NCI-H2171 treated with DMSO at 0.1 percent for 48 hours (cell line): ENCODE data around the gene CCDC169.
"Not testable (repeated sequence)": the region's sequence is repeated elsewhere in the genome, so short reads cannot be mapped to it uniquely, and the experiment has no call there.

Experiments used
- DNase-seq: peaks from one replicate; lab custom pipeline; 2025; lab: John Stamatoyannopoulos, UW

Gene CCDC169

DNA sequence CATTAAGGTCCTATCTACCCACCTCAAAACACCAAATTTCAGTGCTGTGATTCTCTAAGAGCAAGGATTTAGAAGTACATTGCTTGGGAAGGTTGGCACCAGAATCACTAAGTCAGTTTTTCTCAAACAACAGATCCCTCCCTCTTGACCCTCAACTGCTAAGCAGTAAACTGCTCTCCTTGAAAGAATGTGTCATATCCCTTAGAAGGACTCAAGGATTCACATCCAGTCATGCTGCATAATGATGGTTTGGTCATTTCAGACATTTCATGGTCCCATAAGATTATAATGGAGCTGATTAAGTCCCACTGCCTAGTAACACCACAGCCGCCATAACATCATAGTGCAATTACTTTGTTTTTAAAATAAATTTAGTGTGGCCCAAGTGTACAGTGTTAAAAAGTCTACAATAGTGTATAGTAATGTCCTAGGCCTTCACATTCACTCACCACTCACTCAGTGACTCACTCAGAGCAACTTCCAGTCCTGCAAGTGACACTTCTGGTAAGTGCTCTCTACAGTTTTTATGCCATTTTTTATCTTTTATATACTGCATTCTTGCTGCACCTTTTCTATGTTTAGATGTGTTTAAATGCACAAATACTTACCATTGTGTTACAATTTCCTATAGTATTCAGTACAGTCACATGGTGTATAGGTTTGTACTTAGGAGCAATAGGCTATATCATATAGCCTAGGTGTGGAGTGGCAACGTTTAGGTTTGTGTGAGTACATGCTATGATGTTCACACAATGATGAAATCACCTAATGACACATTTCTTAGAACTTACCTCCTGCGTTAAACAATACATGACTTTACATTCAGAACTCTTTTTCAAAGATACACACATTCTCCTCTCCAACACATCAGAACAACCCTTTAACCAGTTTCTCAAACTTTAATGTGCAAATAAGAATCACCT lies 15.7 kb upstream of the CCDC169 start:
- no peak for DNase-seq

DNA sequence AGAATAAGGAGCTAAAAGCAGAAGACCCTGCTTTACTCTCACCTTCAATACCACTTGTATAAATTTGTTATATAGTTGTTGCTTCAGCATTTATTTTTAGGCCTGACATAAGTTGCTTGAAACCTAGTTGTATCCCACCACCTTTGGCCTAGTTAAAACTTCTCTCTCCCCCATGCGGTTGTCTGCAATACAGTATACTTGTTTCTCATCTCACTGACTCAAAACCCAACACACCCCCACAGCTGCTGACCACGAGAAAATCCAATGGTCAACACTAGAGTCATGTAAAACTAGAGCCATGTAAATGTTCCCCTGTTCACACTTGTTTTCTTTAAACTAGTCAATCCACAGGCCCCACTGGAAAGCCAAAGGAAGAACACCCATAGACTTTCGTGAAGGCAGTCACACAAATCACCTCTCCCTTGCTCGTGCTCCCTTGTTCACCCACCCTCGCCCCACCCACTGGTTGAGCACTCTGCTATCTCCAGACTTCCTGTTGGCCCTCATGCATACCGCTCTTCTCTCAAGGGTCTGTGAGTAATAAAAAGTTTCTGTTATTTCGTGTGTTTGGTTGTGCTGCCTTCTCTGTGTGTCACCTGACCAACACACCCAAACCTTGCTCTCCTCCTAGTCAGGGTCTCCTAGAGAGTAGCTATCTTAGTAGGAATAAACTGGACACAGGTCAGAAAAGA lies 12.9 kb upstream of the CCDC169 start:
- no peak for DNase-seq

DNA sequence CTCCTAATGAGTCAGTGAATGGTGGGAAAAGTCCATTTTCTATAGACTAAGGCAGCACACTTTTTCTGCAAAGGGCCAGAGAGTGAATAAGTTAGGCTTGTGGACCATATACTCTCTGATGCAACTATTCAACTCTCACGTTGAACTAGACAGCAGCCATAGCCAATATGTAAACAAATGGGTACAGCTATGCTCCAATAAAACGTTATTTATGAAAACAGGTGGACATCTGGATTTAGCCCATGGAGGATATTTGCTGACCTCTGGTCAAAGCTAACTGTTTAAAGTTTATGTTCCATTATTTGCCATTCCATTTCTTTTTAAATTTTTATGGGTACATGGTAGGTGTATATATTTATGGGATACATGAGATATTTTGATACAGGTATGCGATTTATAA lies 4.7 kb upstream of the CCDC169 start:
- no peak for DNase-seq

DNA sequence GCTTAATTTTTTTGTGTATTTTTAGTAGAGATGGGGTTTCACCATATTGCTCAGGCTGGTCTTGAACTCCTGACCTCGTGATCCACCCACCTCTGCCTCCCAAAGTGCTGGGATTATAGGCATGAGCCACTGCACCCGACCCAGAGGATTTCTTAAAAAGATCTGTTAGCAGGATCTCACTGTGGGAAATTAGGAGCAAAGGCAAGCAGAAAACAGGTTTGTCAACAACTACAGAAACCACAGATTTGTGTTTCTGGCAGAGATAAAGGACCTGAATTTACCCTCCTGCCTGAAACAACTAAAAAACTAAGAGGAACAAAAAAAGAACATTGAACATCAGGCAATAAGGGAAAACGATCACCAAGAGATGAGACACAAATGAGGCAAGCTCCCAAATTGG lies 1.9 kb upstream of the CCDC169 start:
- not testable (repeated sequence) for DNase-seq

DNA sequence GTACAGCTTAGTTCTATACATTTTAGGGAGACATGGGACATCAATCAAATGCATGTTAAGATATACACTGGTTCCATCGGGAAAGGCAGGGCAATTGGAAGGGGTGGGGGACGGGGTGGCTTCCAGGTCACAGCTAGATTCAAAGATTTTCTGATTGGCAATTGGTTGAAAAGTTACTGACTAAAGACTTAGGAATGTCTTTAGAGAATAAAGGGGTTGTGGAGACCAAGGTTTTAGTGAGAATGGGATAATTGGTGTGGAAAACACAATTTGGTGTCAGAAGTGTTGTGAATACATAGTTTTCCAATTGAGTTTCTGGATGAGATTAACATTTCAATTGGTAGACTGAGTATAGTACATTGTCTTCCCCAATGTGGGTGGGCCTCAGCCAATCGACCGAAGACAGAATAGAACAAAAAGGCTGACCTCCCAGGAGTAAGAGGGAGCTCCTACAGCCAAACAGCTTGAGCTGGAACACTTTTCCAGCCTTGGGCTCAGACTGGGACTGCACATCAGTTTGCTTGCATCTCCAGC lies 988 bp upstream of the CCDC169 start:
- DNase-seq: no peak

DNA sequence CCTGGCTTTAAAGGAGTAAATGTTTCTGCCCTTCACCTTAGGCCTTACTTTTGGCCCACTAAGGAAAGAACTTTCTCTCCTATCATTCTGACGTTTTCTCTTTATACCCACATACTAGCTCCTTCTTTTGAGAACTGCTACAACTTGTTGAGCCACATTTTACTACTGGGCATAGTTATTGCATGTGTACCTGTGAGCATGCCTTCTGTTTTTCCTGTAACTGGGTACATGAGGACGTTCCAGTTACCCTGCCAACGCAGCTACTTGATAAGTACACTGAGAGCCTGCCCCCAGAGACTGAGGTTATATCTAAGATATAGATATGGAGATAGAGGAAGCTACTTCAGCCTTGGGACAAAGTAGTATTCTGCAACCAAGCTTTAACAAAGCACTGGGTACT lies 3.5 kb downstream of the CCDC169 start:
- DNase-seq: no peak

DNA sequence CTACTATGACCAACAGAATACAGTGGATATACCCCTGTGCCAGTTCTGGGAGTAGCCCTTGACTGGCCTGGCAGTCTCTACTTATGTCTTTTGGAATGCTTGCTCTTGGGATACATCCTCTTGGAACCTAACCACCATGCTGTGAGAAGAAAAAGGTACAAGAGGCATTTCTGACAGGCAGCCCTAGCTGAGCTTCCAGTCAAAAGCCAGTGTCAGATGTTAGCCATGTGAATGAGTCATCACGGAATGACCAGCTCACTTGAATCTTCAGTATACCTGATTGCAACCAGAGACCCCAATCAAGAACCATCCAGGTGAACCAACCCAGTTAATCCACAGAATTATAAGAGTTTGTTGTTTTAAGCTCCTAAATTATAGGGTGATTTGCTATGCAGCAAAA lies 4.1 kb downstream of the CCDC169 start:
- DNase-seq: no peak

DNA sequence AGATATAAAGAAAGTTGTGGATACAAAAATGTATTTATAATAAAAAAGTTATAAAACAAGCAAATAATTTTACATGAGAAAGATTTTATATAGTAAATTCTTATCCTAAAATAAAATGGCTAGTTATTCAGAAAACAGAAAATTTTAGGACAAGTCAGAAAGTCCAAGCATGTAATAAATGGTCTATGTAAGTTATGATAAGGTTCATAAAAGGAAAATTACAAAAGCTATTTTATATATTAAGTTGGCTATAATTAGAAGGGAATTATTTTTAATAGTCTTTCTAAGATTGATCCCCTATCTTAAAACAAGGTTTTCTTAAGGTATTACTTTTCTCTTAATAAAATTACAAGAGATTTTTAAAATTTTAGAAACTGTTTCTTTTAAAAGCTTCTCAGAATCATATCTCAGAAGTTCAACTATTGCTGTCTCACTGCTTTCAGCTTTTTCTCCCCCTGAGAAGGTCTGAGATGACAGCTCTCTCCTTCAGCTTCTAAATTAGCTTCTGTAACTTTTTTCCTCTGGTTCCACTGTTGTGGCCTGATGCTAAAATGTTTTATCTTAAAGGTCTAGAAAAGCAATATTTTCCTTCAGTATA lies 8.7 kb downstream of the CCDC169 start:
- DNase-seq: peak; percentile 2

DNA sequence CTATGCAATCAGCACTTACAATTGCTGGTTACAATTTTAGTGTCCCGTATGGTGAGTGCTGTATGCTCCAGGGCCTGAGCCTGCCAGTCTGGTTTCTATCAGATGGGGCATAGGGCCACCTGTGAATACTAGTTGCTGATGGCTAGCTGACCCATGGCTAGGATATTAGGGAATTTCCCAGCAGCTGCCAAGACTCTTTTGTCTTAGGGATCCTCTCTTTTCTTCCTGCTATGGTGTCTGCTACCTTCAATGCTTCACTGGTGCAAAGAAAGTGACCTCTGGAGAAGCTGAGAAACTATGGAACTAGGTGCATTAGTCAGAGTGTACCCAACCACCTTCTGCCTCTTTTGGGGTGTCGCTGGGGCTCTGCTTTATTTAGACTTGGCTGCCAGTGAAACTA lies 11.6 kb downstream of the CCDC169 start:
- DNase-seq: no peak

DNA sequence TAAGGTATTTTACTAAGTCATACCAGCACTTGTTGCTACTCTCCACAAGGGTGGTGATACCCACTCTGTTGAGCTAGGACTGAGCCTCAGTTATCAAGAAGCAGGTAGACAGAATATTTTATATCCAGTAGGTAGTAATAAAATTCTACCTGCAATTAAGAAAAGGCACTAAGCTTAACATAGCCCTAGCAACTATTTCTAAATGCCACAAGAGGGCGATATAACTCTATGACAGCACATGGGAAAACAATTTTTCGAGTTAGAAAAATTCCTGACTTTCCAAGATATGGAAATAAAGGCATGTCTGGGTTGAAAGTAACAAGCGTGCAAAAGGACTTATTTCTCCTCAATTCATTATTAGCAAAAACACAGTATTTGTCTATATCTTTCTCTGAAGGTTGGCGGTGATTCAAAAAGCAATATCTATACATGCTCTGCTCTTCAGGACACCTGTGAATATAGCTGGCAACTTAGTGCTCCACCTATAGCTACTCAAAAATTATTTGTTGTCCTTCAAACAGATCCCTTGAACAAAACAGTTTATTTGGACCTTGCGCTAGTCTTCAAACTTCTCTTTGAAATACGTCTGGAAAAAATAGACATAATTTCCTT lies 14.7 kb downstream of the CCDC169 start:
- peak; percentile 31 for DNase-seq

DNA sequence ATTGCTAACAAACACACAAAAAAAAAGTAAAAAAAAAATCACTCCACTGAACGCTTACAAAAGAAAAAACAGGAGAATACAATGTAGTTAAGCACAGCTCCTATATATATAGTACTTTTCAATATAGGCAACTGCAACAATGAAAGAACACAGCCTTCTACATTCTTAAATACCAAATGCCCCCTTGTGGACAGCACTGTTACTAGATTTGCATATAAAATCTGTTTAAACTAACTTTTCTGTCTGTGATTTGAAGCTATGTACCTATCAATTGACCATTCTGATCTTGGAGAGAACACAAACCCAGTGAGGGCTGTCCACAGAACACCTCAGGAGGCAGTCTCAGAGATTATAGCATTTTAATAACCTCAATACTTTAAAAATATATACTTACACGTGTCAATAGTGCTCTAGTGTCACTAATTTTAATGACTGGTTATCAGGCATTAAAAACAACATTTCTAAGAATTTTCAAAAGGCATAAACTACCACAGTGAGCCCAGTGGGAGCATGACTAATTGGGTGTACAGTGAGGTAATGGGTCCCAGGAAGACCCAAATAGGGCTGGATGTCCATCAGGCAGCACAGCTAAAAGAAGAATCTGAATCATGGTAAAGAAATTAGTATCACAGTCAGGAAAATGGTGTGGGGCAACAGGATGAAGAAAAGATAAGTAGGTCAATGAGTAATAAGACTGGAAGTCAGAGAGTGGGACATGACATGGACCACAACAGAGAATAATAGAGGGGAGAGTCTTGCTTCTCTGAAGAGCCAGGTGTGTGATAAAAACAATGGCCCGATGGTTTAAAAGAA lies 22.2 kb downstream of the CCDC169 start:
- DNase-seq: peak; percentile 27

DNA sequence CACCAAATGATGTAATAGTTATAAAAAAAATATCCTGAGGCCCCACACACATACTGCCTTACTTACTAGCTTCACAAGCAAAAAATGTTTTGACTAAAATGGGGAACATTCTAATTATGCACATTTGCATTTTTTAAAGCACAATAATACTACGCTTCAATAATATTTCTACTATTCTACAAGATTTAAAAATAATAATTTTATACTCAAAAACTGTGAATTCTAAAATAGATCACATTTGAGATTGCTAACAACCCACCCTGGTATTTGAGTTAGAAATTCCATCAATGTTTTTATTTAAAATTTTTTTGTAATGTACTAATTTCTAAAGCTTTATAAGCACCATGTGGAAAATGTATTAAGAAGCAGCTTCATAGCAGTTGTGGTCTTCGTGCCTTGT lies 24.2 kb downstream of the CCDC169 start:
- DNase-seq: no peak

DNA sequence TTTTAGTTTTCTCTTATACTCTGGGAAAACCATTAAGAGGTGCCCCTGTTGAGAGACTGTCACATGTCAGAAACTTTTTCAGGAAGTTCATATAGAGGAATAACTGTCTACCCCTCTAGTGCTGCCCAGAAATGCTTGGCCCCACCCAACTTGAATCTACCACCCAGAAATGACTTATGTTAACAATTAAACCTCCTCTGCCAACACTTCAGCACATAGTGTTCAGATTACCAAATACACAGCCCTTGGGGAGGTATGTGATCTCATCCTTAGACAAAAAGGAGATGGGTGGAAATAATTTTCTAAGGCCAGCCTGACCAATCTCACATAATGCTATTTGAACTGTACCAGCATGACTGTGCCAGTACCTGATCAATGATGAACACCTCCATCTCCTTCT lies 35.6 kb downstream of the CCDC169 start:
- DNase-seq: no peak

DNA sequence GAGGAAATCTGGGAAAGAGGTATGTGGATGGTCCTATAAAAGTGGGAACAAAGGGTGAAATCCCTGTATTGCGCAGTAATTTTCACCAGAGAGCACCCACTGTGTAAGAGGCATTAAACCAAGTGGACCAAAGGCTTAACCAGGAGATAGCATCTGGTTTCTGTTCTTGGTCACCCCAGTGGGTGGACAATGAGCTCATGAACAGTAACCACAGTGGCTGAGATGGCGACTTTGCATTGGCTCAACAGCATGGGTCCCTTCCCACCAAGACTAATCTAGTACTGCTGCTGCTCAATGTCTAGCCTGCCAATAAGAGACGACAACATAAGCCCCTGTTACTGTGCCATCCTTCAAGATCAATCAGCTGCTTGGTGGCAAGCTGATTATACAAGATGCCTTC lies 36.6 kb downstream of the CCDC169 start:
- DNase-seq: no peak

DNA sequence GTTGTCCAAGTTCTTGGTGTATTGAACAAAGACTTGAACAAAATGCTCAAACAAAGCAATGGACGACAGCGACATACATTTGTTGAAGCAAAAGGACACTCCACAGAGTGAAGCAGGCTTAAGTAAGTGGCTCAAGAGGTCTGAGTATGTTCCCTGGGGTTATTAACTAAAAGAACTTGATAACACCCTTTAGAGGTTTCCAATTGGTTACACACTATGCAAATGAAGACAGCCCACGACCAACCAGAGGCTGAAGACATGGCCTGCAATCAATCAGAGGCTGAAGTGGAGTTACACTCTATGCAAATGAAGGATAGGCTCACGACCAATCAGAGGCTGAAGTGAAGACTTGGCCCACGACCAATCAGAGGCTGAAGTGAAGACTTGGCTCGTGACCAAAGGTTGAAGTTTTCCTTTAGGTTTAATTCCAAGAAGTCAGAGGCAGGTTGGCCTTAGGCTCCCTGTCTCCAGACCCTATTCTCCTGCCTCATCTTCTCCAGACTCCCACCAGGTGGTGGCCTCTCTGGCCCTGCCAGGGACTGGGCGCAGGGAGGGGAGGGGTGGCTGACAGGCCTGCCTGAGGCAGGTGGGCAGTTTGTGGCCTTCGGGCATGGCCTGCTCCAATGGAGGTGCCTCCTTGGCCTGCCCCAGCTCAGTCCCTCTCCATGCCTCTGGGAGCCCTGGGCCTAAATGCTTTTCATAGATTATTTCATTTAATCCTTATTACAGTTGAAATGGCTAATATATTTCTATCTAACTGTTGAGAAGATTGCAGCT lies 38.1 kb downstream of the CCDC169 start:
- no peak for DNase-seq

DNA sequence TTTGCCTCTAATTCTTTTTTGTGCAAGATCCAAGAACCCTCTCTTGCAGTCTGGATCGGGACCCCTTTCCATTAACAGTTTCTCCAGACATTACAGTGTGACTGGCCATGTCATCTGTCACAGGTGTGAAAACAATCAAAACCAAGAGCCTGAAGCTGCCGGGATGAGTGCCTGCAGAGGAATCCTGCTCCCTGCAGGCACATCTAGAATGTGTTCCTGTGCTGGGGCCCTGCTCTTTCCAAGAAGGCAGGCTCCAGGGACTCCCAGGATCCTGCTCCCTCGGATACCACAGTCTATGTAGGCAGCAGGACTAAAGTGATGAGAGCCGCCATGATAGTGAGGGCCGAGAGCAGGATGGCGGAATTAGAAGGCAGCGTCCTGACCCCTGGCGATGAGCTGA lies 38.8 kb downstream of the CCDC169 start:
- DNase-seq: no peak

DNA sequence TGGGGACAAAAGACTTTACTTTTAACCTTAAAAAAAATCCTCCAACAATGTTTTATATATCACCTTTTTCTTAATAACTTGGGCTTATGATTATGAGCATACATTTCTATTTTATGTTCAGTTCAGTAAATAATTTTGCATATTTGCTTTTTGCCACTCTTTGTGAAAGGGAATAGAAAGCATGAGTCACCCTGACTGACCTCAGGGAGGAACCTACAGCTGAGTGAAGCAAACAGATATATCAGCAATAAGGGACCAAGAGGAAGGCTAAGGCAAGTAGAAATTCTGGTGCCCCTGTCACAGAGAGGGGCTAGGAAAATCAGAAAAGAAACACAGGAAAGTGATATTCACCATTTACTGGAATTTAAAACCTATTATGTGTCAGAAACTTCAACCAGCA lies 46.1 kb downstream of the CCDC169 start:
- no peak for DNase-seq

DNA sequence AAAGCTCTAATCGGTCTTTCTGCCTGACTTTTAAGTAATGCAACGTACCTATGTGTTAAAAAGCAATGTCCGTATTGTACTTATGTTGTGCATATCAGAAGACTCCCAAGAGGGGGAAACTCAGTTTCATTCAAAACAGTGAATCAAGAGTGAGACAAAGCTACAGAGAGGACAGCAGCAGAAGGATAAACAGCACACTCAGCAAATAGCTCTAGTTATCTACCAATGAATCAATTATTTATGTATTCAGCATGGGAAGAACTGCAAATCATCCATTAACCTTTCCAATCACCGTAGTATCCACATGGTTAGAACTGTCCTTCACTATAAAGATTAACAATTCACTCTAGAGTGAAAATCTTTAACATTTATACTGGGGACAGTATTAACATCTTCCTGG lies 46.6 kb downstream of the CCDC169 start:
- DNase-seq: no peak

DNA sequence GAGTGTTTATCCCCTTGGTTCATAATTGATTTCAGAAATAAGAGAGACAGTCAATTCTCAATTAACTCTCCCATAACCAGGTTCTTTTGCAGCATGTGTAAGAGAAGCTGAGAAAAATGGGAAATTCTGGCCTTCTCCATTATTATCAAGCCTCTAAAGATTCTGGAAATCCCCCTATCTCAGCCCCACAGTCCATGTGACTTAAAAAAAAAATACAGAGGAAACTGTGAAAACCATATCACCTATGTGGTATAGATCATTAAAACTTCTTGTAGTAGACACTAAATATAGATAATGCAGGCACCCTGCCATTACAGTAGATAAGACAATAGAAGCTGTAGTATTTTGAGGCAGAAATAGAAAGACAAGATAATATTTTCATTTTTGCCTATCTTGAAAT lies 48.9 kb downstream of the CCDC169 start:
- no peak for DNase-seq

DNA sequence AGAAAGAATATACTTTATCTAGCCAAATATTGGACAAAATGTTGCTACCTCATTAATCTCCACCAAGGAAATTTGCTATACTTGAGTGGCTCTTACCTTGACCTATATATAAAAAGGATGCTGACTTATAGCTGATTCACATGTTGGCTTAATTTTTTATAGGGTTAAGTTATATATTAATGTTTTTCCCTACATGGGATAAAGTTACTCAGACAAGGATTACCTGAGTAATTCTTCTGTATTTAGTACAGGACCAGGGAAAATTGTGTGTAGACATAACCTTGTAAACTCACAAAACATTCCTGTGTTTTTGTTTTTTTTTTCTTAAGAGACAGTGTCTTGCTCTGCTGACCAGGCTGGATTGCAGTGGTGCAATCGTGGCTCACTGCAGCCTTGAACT lies 52.6 kb downstream of the CCDC169 start:
- no peak for DNase-seq

DNA sequence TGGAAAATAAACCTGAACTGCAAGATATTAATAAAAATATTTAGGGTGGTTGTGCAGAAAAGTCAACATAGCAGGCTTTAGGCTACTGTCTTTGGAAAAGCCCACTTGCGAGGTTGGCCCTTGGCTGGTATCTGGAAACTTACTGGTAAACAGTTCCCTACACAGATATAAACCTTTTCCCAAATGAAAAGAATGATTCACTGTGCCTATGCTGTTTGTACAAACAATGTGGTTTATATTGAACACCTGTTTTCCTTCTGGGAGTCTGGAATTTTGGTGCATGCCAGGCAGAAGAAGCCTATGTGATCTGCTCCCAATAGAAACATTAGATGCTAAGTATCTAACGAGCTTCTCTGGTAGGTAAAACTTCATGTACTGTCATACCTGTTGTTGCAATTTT lies 53.5 kb downstream of the CCDC169 start:
- no peak for DNase-seq
